Measurements from ENCODE around the gene MYO1E.

GRCh38 chr15:59299929-59300617 is 72.6 kb downstream of the MYO1E start:
- TF ChIP-seq CTCF (IDR thresholded peaks at IDR 0.05) (no peak), ZFX (IDR thresholded peaks at IDR 0.05; ENCODE audit: borderline replicate concordance) (no peak)
